ENCODE results near the gene TM9SF1. TPM values are rescaled to one million over a fixed set of nuclear protein-coding genes. Genes with fewer than 3 reads are reported as not detected.

TM9SF1 gene
- total RNA-seq, 1 experiment from 2014 or later = 41.9 TPM

DNA sequence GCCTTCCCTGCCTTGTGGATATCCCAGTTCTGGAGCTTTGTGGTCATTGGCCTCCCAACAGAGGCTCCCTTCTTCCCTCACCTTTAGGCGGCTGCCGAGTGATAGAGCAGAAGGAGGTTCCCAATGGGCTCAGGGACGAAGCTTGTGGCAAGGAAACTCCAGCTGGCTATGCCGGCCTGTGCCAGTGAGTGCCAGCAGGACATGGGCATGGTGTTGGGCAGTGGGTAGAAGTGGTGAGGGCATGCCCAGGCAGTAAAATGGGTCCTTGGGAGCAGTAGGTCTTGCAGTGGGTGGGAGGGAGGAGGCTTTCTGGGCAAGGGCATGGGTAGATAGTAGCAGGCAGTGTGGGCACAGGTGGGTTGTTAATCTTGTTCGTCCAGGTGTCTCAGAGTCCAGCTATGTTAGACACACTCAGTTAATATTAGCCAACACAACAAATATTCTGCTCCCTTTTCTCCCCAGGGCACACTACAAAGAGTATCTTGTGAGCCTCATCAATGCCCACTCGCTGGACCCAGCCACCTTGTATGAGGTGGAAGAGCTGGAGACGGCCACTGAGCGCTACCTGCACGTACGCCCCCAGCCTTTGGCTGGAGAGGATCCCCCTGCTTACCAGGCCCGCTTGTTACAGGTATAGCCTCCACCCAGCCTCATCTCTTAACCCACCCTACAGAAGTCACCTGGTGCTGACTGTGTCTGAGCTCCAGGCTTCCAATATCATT lies 35.3 kb downstream of the TM9SF1 start:
- Histone ChIP-seq H3K4me1 (peaks cover 12% of the 10 kb centered on the region), H3K9me3 (no peaks in the 10 kb centered on the region), H3K27me3 (replicated peaks; ENCODE audit: control insufficient read depth, insufficient read depth, low read length) (no peaks in the 10 kb centered on the region), H3K4me3 (ENCODE audit: low read depth, low read length) (no peak overlapping the region), H3K36me3 (ENCODE audit: control insufficient read depth, insufficient read depth, low read length) (peaks cover 2% of the 10 kb centered on the region)
- Mint-ChIP-seq H3K27me3 (ENCODE audit: insufficient read depth, unreplicated experiment) (no peaks in the 10 kb centered on the region), H3K27ac (ENCODE audit: unreplicated experiment) (no peak overlapping the region), H3K4me1 (ENCODE audit: low read depth, unreplicated experiment) (peaks cover 6% of the 10 kb centered on the region), H3K36me3 (ENCODE audit: insufficient read depth, unreplicated experiment) (peaks cover 50% of the 10 kb centered on the region), H3K4me3 (ENCODE audit: unreplicated experiment) (no peak overlapping the region), H3K9me3 (ENCODE audit: unreplicated experiment) (no peaks in the 10 kb centered on the region)
- DNase-seq = no peak
- intact Hi-C loops (cut with micrococcal nuclease; ENCODE audit: unreplicated experiment) = no loop called here
- POLR2A ChIA-PET = interaction anchor here (1.8 to 2.5 kb wide), 2 partner anchors 13 to 24 kb away, joined by 7 to 15 read pairs; partner anchors contain the start of genes PSME1, PSME2 and RNF31
- CTCF ChIA-PET = interaction anchor here (0.7 to 2.3 kb wide), 7 partner anchors 13 to 148 kb away, joined by 3 to 47 read pairs (median 8); partner anchors contain the start of genes CIDEB, PSME1, PSME2 and RNF31
- BruUV-seq (replicated peaks) = no TSS peak
- TF ChIP-seq, protein P1, sequence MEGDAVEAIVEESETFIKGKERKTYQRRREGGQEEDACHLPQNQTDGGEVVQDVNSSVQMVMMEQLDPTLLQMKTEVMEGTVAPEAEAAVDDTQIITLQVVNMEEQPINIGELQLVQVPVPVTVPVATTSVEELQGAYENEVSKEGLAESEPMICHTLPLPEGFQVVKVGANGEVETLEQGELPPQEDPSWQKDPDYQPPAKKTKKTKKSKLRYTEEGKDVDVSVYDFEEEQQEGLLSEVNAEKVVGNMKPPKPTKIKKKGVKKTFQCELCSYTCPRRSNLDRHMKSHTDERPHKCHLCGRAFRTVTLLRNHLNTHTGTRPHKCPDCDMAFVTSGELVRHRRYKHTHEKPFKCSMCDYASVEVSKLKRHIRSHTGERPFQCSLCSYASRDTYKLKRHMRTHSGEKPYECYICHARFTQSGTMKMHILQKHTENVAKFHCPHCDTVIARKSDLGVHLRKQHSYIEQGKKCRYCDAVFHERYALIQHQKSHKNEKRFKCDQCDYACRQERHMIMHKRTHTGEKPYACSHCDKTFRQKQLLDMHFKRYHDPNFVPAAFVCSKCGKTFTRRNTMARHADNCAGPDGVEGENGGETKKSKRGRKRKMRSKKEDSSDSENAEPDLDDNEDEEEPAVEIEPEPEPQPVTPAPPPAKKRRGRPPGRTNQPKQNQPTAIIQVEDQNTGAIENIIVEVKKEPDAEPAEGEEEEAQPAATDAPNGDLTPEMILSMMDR (IDR thresholded peaks at IDR 0.05; ENCODE audit: insufficient read depth in 1 of 2, low read depth in 1 of 2, low read length in 1 of 2, severe bottlenecking in 1 of 2, unreplicated experiment in 1 of 2) = no peak

DNA sequence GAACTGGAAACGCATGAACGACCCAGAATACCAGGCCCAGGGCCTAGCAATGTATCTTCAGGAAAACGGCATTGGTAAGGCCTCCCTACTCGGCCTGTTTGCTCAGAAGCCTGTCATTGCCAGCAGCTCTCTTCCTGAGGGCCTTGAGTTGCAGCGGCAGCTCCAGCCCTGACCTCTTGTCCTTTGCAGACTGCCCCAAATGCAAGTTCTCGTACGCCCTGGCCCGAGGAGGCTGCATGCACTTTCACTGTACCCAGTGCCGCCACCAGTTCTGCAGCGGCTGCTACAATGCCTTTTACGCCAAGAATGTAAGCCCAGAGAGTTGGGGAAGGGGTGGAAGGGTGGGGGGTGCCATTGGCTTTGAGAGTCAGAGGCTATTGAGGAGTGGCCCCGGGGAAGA lies 37.9 kb downstream of the TM9SF1 start:
- Mint-ChIP-seq H3K4me3 (ENCODE audit: unreplicated experiment) (no peak overlapping the region), H3K36me3 (ENCODE audit: insufficient read depth, unreplicated experiment) (peaks cover 53% of the 10 kb centered on the region), H3K9me3 (ENCODE audit: unreplicated experiment) (no peaks in the 10 kb centered on the region), H3K27me3 (ENCODE audit: insufficient read depth, unreplicated experiment) (no peaks in the 10 kb centered on the region), H3K4me1 (ENCODE audit: low read depth, unreplicated experiment) (peaks cover 6% of the 10 kb centered on the region), H3K27ac (ENCODE audit: unreplicated experiment) (no peak overlapping the region)
- intact Hi-C loops (cut with micrococcal nuclease; ENCODE audit: unreplicated experiment) = no loop called here
- DNase-seq = no peak
- H3K4me1 ChIP-seq = peaks cover 12% of the 10 kb centered on the region
- H3K9me3 ChIP-seq = no peaks in the 10 kb centered on the region
- ChIA-PET CTCF (no interaction called here), POLR2A (interaction anchor here (0.8 kb wide), 1 partner anchor 43 kb away, joined by 4 read pairs; the partner anchor contains the start of genes DCAF11 and NRL)
- H3K4me3 ChIP-seq (ENCODE audit: low read depth, low read length) = no peak overlapping the region
- TF ChIP-seq, protein P1 (IDR thresholded peaks at IDR 0.05; ENCODE audit: insufficient read depth in 1 of 2, low read depth in 1 of 2, low read length in 1 of 2, severe bottlenecking in 1 of 2, unreplicated experiment in 1 of 2) = no peak
- no TSS peak for BruUV-seq (replicated peaks)
- H3K27me3 ChIP-seq (replicated peaks; ENCODE audit: control insufficient read depth, insufficient read depth, low read length) = no peaks in the 10 kb centered on the region
- H3K36me3 ChIP-seq (ENCODE audit: control insufficient read depth, insufficient read depth, low read length) = peaks cover 2% of the 10 kb centered on the region; the same call in 1 of the 2 replicates

DNA sequence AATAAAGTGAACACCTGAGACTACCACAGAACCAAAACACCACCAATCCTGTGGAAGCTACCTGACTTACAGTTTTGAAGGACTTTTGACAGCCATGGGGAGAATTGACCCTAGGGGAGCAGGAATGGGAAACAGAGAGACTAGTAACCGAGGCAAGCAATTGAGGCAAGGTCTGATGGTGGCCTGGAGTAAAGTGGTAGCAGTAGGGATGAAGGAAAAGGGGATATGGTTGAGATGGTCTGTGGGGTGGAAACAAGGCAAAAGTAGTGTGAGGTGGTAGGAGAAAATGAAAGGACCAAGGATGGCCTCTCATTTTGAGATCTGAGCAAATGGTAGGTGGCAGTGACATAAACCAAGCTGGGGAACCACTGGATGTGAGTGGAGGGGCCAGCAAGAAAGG lies 38.4 kb downstream of the TM9SF1 start:
- no peak for DNase-seq
- no peaks in the 10 kb centered on the region for H3K9me3 Mint-ChIP-seq (ENCODE audit: unreplicated experiment)
- Histone ChIP-seq H3K27me3 (replicated peaks; ENCODE audit: control insufficient read depth, insufficient read depth, low read length) (no peaks in the 10 kb centered on the region), H3K4me3 (ENCODE audit: low read depth, low read length) (no peak overlapping the region), H3K4me1 (peaks cover 8% of the 10 kb centered on the region), H3K9me3 (no peaks in the 10 kb centered on the region), H3K36me3 (ENCODE audit: control insufficient read depth, insufficient read depth, low read length) (peaks cover 2% of the 10 kb centered on the region; the same call in 1 of the 2 replicates)
- no peak overlapping the region for H3K27ac Mint-ChIP-seq (ENCODE audit: unreplicated experiment)
- H3K36me3 Mint-ChIP-seq (ENCODE audit: insufficient read depth, unreplicated experiment) = peaks cover 58% of the 10 kb centered on the region
- peaks cover 6% of the 10 kb centered on the region for H3K4me1 Mint-ChIP-seq (ENCODE audit: low read depth, unreplicated experiment)
- intact Hi-C loops (cut with micrococcal nuclease; ENCODE audit: unreplicated experiment) = no loop called here
- ChIA-PET POLR2A (no interaction called here), CTCF (no interaction called here)
- no peak overlapping the region for H3K4me3 Mint-ChIP-seq (ENCODE audit: unreplicated experiment)
- no TSS peak for BruUV-seq (replicated peaks)
- TF ChIP-seq, protein P1 (IDR thresholded peaks at IDR 0.05; ENCODE audit: insufficient read depth in 1 of 2, low read depth in 1 of 2, low read length in 1 of 2, severe bottlenecking in 1 of 2, unreplicated experiment in 1 of 2) = no peak
- H3K27me3 Mint-ChIP-seq (ENCODE audit: insufficient read depth, unreplicated experiment) = no peaks in the 10 kb centered on the region

Measured in Caco-2 (cell line).